Upper lobe of left lung (tissue), 6 donors: ENCODE data around the gene PDHB. TPM values are rescaled to one million over a fixed set of nuclear protein-coding genes. Genes with fewer than 3 reads are reported as not detected.
A peak's percentile ranks its signal among the peaks of the same experiment; 100 is the strongest.

Source experiments
- ATAC-seq, 2 donors: fragments of 200-7000 bp; cut with Tn5 transposase; one replicate each; pipeline ENCODE4 v1.9.1; 2022; ENCODE audit warnings: mild to moderate bottlenecking in 2 of 2, moderate library complexity in 2 of 2; ENCODE audit not compliant: low FRiP score in 2 of 2
- DNase-seq, 2 donors: peaks; one replicate each; pipeline ENCODE4 v3.0.0-alpha.2; 2019 to 2020
- H3K27ac ChIP-seq, 4 donors: fragments of 200-600 bp; sonication (generic); one replicate each; pipeline ENCODE4 v1.5.1; 2016 to 2019
- H3K27me3 ChIP-seq, 4 donors: fragments of 200-600 bp; sonication (generic); one replicate each; pipeline ENCODE4 v1.5.1; 2017 to 2019
- H3K36me3 ChIP-seq, 4 donors: fragments of 200-600 bp; sonication (generic); one replicate each; pipeline ENCODE4 v1.5.1; 2016 to 2019
- H3K4me1 ChIP-seq, 4 donors: fragments of 200-600 bp; sonication (generic); one replicate each; pipeline ENCODE4 v1.5.1; 2018 to 2019
- H3K4me3 ChIP-seq, 4 donors: fragments of 200-600 bp; sonication (generic); one replicate each; pipeline ENCODE4 v1.5.1; 2017 to 2019; ENCODE audit warnings: mild to moderate bottlenecking in 2 of 4, moderate library complexity in 1 of 4
- H3K9me3 ChIP-seq, 4 donors: fragments of 200-600 bp; sonication (generic); one replicate each; pipeline ENCODE4 v1.5.1; 2018 to 2019
- EP300 ChIP-seq, 4 donors: sonication (generic); formaldehyde crosslinking; IDR thresholded peaks; one replicate each; pipeline ENCODE4 v1.5.1; 2017; ENCODE audit warnings: antibody characterized with exemption in 4 of 4, control low read depth in 2 of 4
- POLR2A ChIP-seq, 4 donors: fragments of 450-650 bp; IDR thresholded peaks; one replicate each; pipeline ENCODE4 v1.5.1; 2016 to 2017; ENCODE audit warnings: antibody characterized with exemption in 4 of 4, mild to moderate bottlenecking in 2 of 4
- POLR2AphosphoS5 ChIP-seq, 2 donors: sonication (generic); formaldehyde crosslinking; IDR thresholded peaks; one replicate each; pipeline ENCODE4 v1.5.1; 2017; ENCODE audit warnings: antibody characterized with exemption in 2 of 2
- WGBS, 2 donors: methylation state at CpG; one replicate each; pipeline ENCODE4 v1.1.5; 2017 to 2018; 5-methylcytosine and 5-hydroxymethylcytosine counted together
- total RNA-seq, 6 donors: library from RNA; depleted of rRNA in 4 of 6; stranded (reverse); fragments of >200 nt in 4 of 6; gene quantifications; one replicate each; pipeline versions ENCODE4 v1.1.0 to v1.2.1, GENCODE V29; 2016 to 2021
- TF ChIP-seq, protein P1 (sequence below), 6 experiments: fragments of 450-650 bp in 4 of 6; fragments of 200-600 bp in 2 of 6; sonication (generic) in 2 of 6; IDR thresholded peaks; one replicate each; pipeline ENCODE4 v1.5.1; 2016 to 2019; ENCODE audit warnings: antibody characterized with exemption in 6 of 6
- donor health status: DM: no; HTN: no; CAD: no; lungs with moderate emphysema.
- donor health status: DM: no; HTN: yes; CAD: no; lungs with severe emphysema.

The PDHB gene
- total RNA-seq, 6 donors from 2014 or later, result 20.4 to 81.4 (median 48.5) TPM

DNA sequence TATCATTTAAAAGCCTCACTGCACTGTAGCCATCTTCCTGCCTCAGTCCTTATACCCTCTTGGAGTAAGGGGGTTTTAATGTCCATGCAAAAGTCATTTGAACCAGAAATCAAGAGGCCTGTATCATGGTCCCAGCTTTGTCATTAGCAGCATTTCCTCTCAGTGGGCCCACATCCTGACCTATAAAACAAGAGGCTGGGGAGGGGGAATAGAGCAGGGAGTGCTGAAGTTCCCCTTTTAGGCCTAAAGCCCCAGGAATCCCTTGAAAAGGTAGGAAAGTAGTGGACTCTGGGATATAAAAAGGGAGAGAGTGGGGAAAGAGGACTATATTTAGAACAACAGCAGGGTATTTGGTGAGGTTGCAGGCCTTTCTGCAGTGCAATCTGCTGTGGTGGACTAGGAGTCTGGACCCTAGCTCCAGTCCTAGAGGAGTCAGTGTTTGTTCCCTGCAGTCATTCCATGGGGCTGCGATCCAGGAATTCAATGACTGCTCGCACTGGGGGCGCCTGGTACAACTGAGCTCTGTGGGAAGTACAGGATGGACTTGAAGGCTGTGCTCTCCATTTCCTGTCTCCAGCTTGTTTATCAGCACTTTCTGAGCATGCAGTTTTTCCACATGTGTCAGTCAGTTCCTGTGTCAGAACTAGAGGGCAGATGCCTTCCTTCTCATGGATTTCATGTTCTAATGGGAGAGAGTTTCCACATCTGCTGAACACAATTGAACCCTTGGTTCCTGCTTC is 46.8 kb downstream of the PDHB start:
- Histone ChIP-seq H3K27me3 (no peaks in the 10 kb centered on the region), H3K36me3 (peaks cover 0 to 18% (median 1%) of the 10 kb centered on the region in 4 donors), H3K4me3 (no peak overlapping the region), H3K27ac (peak overlapping the region; percentile 12 to 81 (median 74)), H3K9me3 (no peaks in the 10 kb centered on the region), H3K4me1 (peaks cover 17 to 38% (median 25%) of the 10 kb centered on the region in 4 donors)
- TF ChIP-seq POLR2AphosphoS5 (IDR thresholded peaks at IDR 0.05) (peak; percentile 41 to 75), EP300 (IDR thresholded peaks at IDR 0.05) (no peak)
- ATAC-seq (peak in 1 of 2 donors; percentile 58), DNase-seq (peak in 1 of 2 donors; percentile 29)
- WGBS, 2 donors, result 39 to 42% methylated on average over 3 of the region's 3 CpGs

DNA sequence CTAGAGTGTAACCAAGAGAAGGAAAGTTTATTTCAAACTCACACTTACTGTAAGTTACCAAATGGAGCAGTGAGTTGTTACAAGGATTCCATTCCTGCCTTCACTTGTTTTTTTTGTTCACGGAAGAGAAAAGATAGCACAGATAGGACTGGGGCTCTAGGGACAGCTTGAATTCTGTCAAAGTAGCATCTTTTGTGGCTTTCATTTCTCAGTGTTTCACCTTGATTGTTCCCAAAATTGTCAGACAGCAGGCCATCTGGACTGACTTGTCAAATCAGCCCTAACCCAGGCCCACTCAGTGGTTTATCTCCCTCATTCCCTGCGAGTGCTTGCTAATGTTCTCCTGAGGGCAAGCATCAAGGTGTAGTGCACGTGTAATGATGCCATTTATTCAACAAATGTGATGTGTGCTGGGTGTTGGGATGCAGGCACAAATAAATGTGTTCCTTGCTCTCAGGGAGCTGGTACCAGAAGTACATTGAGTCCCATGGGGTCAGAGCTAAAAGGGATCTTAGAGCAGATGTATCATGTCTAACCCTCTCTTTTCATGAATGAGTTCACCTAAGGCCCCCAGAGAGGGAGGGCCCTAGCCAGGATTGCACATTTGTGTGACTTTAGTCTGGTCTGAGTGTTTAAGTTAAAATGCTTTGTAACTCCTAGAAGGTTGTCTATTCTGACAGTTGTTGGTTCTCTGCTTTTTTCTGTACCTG is 49.1 kb downstream of the PDHB start:
- Histone ChIP-seq H3K4me3 (no peak overlapping the region), H3K27ac (no peak overlapping the region), H3K27me3 (no peaks in the 10 kb centered on the region), H3K4me1 (peaks cover 17 to 38% (median 23%) of the 10 kb centered on the region in 4 donors), H3K9me3 (no peaks in the 10 kb centered on the region), H3K36me3 (peaks cover 0 to 18% (median 1%) of the 10 kb centered on the region in 4 donors)
- 93 to 98% methylated on average over 3 of the region's 3 CpGs for WGBS, 2 donors
- TF ChIP-seq, protein P1, sequence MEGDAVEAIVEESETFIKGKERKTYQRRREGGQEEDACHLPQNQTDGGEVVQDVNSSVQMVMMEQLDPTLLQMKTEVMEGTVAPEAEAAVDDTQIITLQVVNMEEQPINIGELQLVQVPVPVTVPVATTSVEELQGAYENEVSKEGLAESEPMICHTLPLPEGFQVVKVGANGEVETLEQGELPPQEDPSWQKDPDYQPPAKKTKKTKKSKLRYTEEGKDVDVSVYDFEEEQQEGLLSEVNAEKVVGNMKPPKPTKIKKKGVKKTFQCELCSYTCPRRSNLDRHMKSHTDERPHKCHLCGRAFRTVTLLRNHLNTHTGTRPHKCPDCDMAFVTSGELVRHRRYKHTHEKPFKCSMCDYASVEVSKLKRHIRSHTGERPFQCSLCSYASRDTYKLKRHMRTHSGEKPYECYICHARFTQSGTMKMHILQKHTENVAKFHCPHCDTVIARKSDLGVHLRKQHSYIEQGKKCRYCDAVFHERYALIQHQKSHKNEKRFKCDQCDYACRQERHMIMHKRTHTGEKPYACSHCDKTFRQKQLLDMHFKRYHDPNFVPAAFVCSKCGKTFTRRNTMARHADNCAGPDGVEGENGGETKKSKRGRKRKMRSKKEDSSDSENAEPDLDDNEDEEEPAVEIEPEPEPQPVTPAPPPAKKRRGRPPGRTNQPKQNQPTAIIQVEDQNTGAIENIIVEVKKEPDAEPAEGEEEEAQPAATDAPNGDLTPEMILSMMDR (IDR thresholded peaks at IDR 0.05), result no peak
- TF ChIP-seq POLR2A (IDR thresholded peaks at IDR 0.05) (no peak), EP300 (IDR thresholded peaks at IDR 0.05) (no peak), POLR2AphosphoS5 (IDR thresholded peaks at IDR 0.05) (no peak)
- no peak for ATAC-seq
- DNase-seq, result no peak

DNA sequence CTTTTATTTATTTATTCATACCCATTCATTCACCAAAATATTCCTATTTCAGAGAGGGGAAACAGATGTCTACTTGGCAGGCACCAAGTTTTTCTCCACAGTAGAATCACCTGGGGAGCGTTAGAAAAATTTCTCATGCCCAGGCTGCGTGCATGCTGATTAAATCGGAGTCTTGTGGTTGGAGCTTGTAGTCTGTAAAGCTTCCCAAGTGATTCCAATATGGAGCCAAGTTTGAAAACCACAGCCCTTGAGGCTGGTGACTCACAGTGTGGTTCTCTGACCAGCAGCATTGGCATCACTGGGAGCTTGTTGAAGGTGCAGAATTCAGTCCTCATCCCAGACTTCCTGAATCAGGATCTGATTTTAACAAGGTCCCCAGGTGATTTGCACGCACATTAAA is 49.7 kb downstream of the PDHB start:
- Histone ChIP-seq H3K27ac (no peak overlapping the region), H3K36me3 (peaks cover 0 to 18% (median 1%) of the 10 kb centered on the region in 4 donors), H3K9me3 (no peaks in the 10 kb centered on the region), H3K4me3 (no peak overlapping the region), H3K4me1 (peaks cover 17 to 36% (median 19%) of the 10 kb centered on the region in 4 donors), H3K27me3 (no peaks in the 10 kb centered on the region)
- WGBS, 2 donors, result 83 to 93% methylated on average over 4 of the region's 4 CpGs
- ATAC-seq (peak in 1 of 2 donors; percentile 75), DNase-seq (no peak)
- TF ChIP-seq POLR2A (IDR thresholded peaks at IDR 0.05), result no peak
- no peak for TF ChIP-seq EP300 (IDR thresholded peaks at IDR 0.05)
- no peak for TF ChIP-seq POLR2AphosphoS5 (IDR thresholded peaks at IDR 0.05)
- TF ChIP-seq, protein P1 (IDR thresholded peaks at IDR 0.05), result no peak

DNA sequence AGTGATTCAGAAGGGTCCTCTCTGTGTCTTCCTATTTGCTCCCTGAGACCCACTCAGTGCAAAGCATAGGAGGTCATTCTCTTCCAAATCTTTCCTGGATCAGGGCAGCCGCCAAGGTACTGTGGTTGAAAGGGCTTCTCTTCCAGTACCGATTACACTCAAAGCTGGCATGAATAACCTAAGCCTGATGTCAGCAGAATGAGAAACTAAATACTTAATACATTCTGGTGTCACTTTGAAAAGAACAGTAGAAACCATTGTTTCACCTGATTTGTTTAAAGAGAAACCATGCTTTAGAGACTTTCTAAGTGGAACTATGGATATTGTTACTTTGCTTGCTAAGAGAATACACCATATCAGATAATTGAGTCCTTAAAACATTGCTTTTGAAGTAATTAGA is 50.2 kb downstream of the PDHB start:
- Histone ChIP-seq H3K36me3 (peaks cover 0 to 18% (median 1%) of the 10 kb centered on the region in 4 donors), H3K4me1 (peaks cover 16 to 31% (median 18%) of the 10 kb centered on the region in 4 donors), H3K27me3 (no peaks in the 10 kb centered on the region), H3K27ac (no peak overlapping the region), H3K4me3 (no peak overlapping the region), H3K9me3 (no peaks in the 10 kb centered on the region)
- DNase-seq (no peak), ATAC-seq (no peak)
- TF ChIP-seq EP300 (IDR thresholded peaks at IDR 0.05), result no peak
- TF ChIP-seq, protein P1 (IDR thresholded peaks at IDR 0.05), result no peak
- no peak for TF ChIP-seq POLR2A (IDR thresholded peaks at IDR 0.05)
- TF ChIP-seq POLR2AphosphoS5 (IDR thresholded peaks at IDR 0.05), result no peak
- 83 to 84% methylated on average over 2 of the region's 2 CpGs for WGBS, 2 donors

DNA sequence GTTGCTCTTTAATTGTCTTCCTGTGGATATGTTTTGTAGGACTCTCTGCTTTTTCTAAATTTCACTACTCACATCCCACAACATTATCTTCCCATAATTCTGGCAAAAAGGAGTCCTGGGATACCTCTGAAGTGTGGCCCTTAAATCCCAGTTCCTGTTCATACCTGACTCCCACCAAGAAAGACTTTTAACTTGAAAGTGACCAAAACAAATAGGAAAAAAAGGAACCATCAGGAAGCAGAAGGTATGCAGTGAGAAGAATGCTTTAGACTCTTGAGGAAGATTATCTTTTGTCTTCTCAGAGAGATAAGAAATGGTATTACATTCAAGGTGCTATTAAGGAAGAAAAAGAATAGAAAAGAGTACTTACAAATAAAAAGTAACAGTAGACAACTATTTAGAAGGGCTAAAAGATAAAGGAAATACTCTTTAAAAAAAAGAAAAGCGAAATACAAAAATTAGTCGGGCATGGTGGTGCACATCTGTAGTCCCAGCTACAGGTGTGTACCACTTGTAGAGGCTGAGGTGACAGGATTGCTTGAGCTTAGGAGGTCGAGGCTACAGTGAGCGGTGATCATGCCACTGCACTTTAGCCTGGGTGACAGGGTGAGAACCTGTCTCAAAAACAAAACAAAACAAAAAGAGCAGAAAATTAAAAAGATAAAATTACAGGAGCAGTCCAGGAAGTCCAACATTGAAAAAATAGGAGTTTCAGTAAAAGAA is 54.1 kb downstream of the PDHB start:
- H3K36me3 ChIP-seq, result peaks cover 0 to 18% (median 1%) of the 10 kb centered on the region in 4 donors
- H3K27me3 ChIP-seq, result no peaks in the 10 kb centered on the region
- TF ChIP-seq POLR2AphosphoS5 (IDR thresholded peaks at IDR 0.05), result no peak
- H3K27ac ChIP-seq, result no peak overlapping the region
- DNase-seq (no peak), ATAC-seq (no peak)
- H3K4me1 ChIP-seq, result no peaks in the 10 kb centered on the region
- 85 to 87% methylated on average over 4 of the region's 4 CpGs for WGBS, 2 donors
- no peak overlapping the region for H3K4me3 ChIP-seq
- H3K9me3 ChIP-seq, result no peaks in the 10 kb centered on the region
